GM12872 (cell line): ENCODE measurements around the gene TNFRSF21.

ENCODE experiments used
- CTCF ChIP-seq: IDR thresholded peaks from 3 replicates; pipeline ENCODE4 v1.5.1; 2011; ENCODE audit warnings: low read depth, mild to moderate bottlenecking, low read length, moderate library complexity; ENCODE audit not compliant: insufficient read depth

TNFRSF21 gene

GRCh38 chr6:47188588-47189021 lies 121.1 kb downstream of the TNFRSF21 start:
- no peak for TF ChIP-seq CTCF

GRCh38 chr6:47187893-47188587 lies 121.7 kb downstream of the TNFRSF21 start:
- no peak for TF ChIP-seq CTCF

GRCh38 chr6:47187113-47187512 lies 122.6 kb downstream of the TNFRSF21 start:
- no peak for TF ChIP-seq CTCF

GRCh38 chr6:47182291-47182957 lies 127.3 kb downstream of the TNFRSF21 start:
- TF ChIP-seq CTCF: no peak

- no peak for TF ChIP-seq CTCF
Observed at GRCh38 chr6:47181681-47182080, 128.0 kb downstream of the TNFRSF21 start.
